ENCODE data around the gene TCF4.

Gene TCF4

GRCh38 chr18:55405893-55406406 is 182.0 kb downstream of the TCF4 start:
- in situ Hi-C loops (cut with HindIII; ENCODE audit: low sequenced_read_pairs) = no loop called here
- H3K4me3 ChIP-seq (ENCODE audit: low read depth, low read length) = no peak overlapping the region
- TF ChIP-seq CTCF (IDR thresholded peaks at IDR 0.05; ENCODE audit: low read depth, low read length) = peak; percentile 8
- peak; percentile 95 for DNase-seq (ENCODE audit: low read depth, low spot score)

- H3K4me3 ChIP-seq (ENCODE audit: low read depth, low read length) = no peak overlapping the region
- no peak for DNase-seq (ENCODE audit: low read depth, low spot score)
These were observed 182.5 kb downstream of the TCF4 start for GRCh38 chr18:55405475-55405874.

GRCh38 chr18:55404832-55405465 is 183.0 kb downstream of the TCF4 start:
- no peak for DNase-seq (ENCODE audit: low read depth, low spot score)
- H3K4me3 ChIP-seq (ENCODE audit: low read depth, low read length) = no peak overlapping the region
- in situ Hi-C loops (cut with HindIII; ENCODE audit: low sequenced_read_pairs) = no loop called here
- no peak for TF ChIP-seq CTCF (IDR thresholded peaks at IDR 0.05; ENCODE audit: low read depth, low read length)

More at GRCh38 chr18:55405475-55405874, 182.5 kb downstream of the TCF4 start:
- in situ Hi-C loops (cut with HindIII; ENCODE audit: low sequenced_read_pairs) = no loop called here
- no peak for TF ChIP-seq CTCF (IDR thresholded peaks at IDR 0.05; ENCODE audit: low read depth, low read length)

- in situ Hi-C loops (cut with HindIII; ENCODE audit: low sequenced_read_pairs) = no loop called here
- no peak overlapping the region for H3K4me3 ChIP-seq (ENCODE audit: low read depth, low read length)
- no peak for DNase-seq (ENCODE audit: low read depth, low spot score)
- no peak for TF ChIP-seq CTCF (IDR thresholded peaks at IDR 0.05; ENCODE audit: low read depth, low read length)
These were observed 183.7 kb downstream of the TCF4 start for GRCh38 chr18:55404136-55404830.

GRCh38 chr18:55403421-55403949 is 184.5 kb downstream of the TCF4 start:
- no peak for TF ChIP-seq CTCF (IDR thresholded peaks at IDR 0.05; ENCODE audit: low read depth, low read length)
- no peak for DNase-seq (ENCODE audit: low read depth, low spot score)
- no peak overlapping the region for H3K4me3 ChIP-seq (ENCODE audit: low read depth, low read length)
- in situ Hi-C loops (cut with HindIII; ENCODE audit: low sequenced_read_pairs) = no loop called here

- DNase-seq (ENCODE audit: low read depth, low spot score) = peak; percentile 57
- no peak overlapping the region for H3K4me3 ChIP-seq (ENCODE audit: low read depth, low read length)
- in situ Hi-C loops (cut with HindIII; ENCODE audit: low sequenced_read_pairs) = no loop called here
- TF ChIP-seq CTCF (IDR thresholded peaks at IDR 0.05; ENCODE audit: low read depth, low read length) = no peak
These were observed 185.1 kb downstream of the TCF4 start for GRCh38 chr18:55402731-55403405.

All from astrocyte of the spinal cord (primary cell).